Measurements from ENCODE around the gene NCOA1.

GRCh38 chr2:24508878-24509277 lies 17.8 kb downstream of the NCOA1 start:
- TF ChIP-seq ARNTL (CRISPR knock-in tag; IDR thresholded peaks at IDR 0.05; ENCODE audit: borderline replicate concordance, low read depth) (no peak), TSHZ2 (CRISPR knock-in tag; IDR thresholded peaks at IDR 0.05) (no peak), ZFP3 (CRISPR knock-in tag; IDR thresholded peaks at IDR 0.05) (no peak), OSR1 (CRISPR knock-in tag; IDR thresholded peaks at IDR 0.05) (no peak), ZNF70 (CRISPR knock-in tag; IDR thresholded peaks at IDR 0.05) (no peak), PATZ1 (CRISPR knock-in tag; IDR thresholded peaks at IDR 0.05; ENCODE audit: borderline replicate concordance) (no peak), TCF4 (CRISPR knock-in tag; IDR thresholded peaks at IDR 0.05; ENCODE audit: borderline replicate concordance) (no peak), RARB (CRISPR knock-in tag; IDR thresholded peaks at IDR 0.05) (no peak), ZC3H10 (CRISPR knock-in tag; IDR thresholded peaks at IDR 0.05) (no peak), GLIS3 (CRISPR knock-in tag; IDR thresholded peaks at IDR 0.05) (no peak), CREB5 (CRISPR knock-in tag; IDR thresholded peaks at IDR 0.05; ENCODE audit: low read depth) (no peak), ZNF565 (CRISPR knock-in tag; conservative IDR thresholded peaks at IDR 0.05; ENCODE audit: low read depth) (no peak)

All from SK-N-SH treated with all-trans-retinoic acid at 6 μM for 48 hours (cell line).